ENCODE data around the gene ATPAF1.

GRCh38 chr1:46714976-46715375, 46.8 kb upstream of the ATPAF1 start:
- TF ChIP-seq CTCF (IDR thresholded peaks at IDR 0.05 in 8 of 11, conservative IDR thresholded peaks at IDR 0.05 in 3 of 11) = no peak
- no peak for TF ChIP-seq POLR2AphosphoS5 (IDR thresholded peaks at IDR 0.05)
- no peak for TF ChIP-seq POLR2A (IDR thresholded peaks at IDR 0.05)
